ENCODE results near the gene CABLES1.

DNA sequence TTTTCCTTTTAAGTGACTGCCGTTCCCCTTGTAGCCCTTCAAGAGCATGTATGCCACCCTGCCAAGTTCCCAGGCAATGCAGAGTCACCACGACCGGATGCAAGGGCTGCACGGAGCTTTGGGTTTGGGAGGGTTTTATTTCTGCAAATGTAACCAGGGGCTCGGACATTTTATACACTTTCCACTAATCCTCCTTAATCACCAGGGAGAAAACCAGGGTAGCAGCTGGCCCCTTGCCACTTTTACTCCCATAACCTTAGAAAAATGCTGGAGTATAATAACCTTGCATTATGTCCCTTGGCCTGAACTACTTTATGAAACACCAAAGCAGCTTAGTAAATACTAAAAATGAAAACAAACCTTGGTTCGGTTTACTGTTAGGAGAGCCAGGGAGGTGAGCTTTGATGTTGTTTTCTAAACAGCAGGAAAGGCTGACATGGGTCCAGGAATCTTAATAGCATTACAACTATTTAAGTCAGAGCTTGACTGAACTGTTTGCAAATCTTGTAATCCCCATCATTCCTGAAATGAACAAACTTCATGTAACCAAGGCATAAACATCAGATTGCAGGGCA is 165.0 kb downstream of the CABLES1 start:
- TF ChIP-seq, protein P1, sequence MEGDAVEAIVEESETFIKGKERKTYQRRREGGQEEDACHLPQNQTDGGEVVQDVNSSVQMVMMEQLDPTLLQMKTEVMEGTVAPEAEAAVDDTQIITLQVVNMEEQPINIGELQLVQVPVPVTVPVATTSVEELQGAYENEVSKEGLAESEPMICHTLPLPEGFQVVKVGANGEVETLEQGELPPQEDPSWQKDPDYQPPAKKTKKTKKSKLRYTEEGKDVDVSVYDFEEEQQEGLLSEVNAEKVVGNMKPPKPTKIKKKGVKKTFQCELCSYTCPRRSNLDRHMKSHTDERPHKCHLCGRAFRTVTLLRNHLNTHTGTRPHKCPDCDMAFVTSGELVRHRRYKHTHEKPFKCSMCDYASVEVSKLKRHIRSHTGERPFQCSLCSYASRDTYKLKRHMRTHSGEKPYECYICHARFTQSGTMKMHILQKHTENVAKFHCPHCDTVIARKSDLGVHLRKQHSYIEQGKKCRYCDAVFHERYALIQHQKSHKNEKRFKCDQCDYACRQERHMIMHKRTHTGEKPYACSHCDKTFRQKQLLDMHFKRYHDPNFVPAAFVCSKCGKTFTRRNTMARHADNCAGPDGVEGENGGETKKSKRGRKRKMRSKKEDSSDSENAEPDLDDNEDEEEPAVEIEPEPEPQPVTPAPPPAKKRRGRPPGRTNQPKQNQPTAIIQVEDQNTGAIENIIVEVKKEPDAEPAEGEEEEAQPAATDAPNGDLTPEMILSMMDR (IDR thresholded peaks at IDR 0.05), result no peak
- TF ChIP-seq POLR2A (IDR thresholded peaks at IDR 0.05), result no peak

Measured in vagina (tissue), 2 donors.